Measurements from ENCODE around the gene NEK11. TPM values are rescaled to one million over a fixed set of nuclear protein-coding genes. Genes with fewer than 3 reads are reported as not detected.

The NEK11 gene
- total and polyA plus RNA-seq, 4 experiments from 2014 or later = 1.9 to 6.2 (median 4.5) TPM

DNA sequence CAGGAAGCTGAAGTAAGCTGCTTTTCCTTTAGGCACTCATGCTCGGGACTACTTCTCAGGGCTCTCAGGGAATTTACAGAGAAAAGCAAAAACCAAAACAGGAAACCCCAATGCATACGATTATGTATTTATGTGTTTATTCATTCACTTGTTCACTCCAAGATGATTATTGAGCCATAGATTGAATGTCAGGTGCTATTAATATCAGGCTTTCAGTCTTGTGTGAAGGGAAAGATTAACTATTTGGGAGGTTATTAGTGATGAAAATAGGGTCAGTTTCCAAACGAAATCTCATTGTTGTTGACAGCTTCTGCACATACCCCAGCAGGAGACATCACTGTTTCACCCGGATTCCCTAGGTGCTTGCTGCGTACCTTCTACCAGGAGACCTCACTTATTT, 135.8 kb downstream of the NEK11 start:
- H3K9me3 Mint-ChIP-seq = no peaks in the 10 kb centered on the region
- intact Hi-C loops (cut with micrococcal nuclease) = no loop called here
- Histone ChIP-seq H3K36me3 (ENCODE audit: insufficient read depth, low read length) (no peaks in the 10 kb centered on the region), H3K27me3 (ENCODE audit: insufficient read depth, low read length) (no peaks in the 10 kb centered on the region), H3K4me3 (ENCODE audit: low read length in 2 of 2) (no peak overlapping the region), H3K9me3 (ENCODE audit: control insufficient read depth in 1 of 2, low read length in 2 of 2) (no peaks in the 10 kb centered on the region), H3K27ac (ENCODE audit: low read depth, low read length) (no peak overlapping the region), H3K4me1 (ENCODE audit: insufficient read depth, low read length) (no peaks in the 10 kb centered on the region)
- no peaks in the 10 kb centered on the region for H3K36me3 Mint-ChIP-seq
- no peak overlapping the region for H3K4me3 Mint-ChIP-seq
- no peaks in the 10 kb centered on the region for H3K27me3 Mint-ChIP-seq
- no peak for DNase-seq
- H3K4me1 Mint-ChIP-seq = no peaks in the 10 kb centered on the region
- CTCF ChIA-PET (ENCODE audit: partially characterized antibody) = no interaction called here
- POLR2A ChIA-PET (ENCODE audit: partially characterized antibody) = no interaction called here
- peak overlapping the region in 1 of 7 donors; percentile 75 for H3K27ac Mint-ChIP-seq

DNA sequence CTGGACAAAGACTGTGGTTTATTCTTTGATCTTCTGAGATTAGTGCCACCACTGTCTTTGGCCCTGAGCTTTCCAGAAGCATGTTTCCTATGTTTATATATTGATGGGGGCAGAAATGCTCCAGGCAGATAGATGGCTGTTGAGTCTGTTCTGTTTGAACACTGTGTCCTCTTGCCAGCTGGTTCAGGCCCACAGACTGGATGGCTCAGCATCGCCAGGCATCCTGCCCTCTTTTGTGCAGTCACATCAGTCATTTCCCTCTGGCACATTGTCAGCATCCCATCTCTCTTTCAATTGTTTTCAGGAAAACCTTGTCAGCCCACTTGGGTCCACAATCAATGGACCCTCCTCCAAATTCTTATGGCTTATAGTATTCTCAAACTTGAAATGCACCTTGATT, 141.2 kb downstream of the NEK11 start:
- H3K27me3 Mint-ChIP-seq = no peaks in the 10 kb centered on the region
- no peak for DNase-seq
- Histone ChIP-seq H3K27me3 (ENCODE audit: insufficient read depth, low read length) (no peaks in the 10 kb centered on the region), H3K27ac (ENCODE audit: low read depth, low read length) (no peak overlapping the region), H3K4me3 (ENCODE audit: low read length in 2 of 2) (no peak overlapping the region), H3K36me3 (ENCODE audit: insufficient read depth, low read length) (no peaks in the 10 kb centered on the region), H3K9me3 (ENCODE audit: control insufficient read depth in 1 of 2, low read length in 2 of 2) (no peaks in the 10 kb centered on the region), H3K4me1 (ENCODE audit: insufficient read depth, low read length) (no peaks in the 10 kb centered on the region)
- H3K36me3 Mint-ChIP-seq = no peaks in the 10 kb centered on the region
- H3K4me3 Mint-ChIP-seq = no peak overlapping the region
- intact Hi-C loops (cut with micrococcal nuclease) = no loop called here
- H3K27ac Mint-ChIP-seq = no peak overlapping the region
- H3K4me1 Mint-ChIP-seq = no peaks in the 10 kb centered on the region
- no peaks in the 10 kb centered on the region for H3K9me3 Mint-ChIP-seq
- ChIA-PET POLR2A (ENCODE audit: partially characterized antibody) (no interaction called here), CTCF (ENCODE audit: partially characterized antibody) (no interaction called here)

DNA sequence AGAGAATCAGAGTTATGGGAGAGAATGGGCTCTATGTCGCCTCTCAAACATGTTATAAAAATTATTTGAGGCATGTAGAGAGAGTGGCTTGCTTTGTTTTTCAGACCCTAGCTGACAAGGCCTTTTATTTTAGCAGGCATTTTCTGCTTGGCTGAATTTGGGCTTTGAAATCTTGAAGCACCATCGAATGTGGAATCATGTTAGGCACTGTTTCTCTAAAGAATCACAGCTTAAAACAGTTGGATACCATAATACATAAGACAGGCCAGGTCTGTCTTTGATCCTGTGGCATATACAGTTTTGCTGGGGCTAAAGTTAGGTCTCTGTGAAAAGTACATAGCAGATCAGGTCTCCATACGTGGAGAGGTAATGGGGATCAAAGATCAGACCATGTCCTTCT, 142.7 kb downstream of the NEK11 start:
- Mint-ChIP-seq H3K27ac (no peak overlapping the region), H3K4me1 (peaks cover 0 to 4% (median under 1%) of the 10 kb centered on the region in 4 donors), H3K36me3 (no peaks in the 10 kb centered on the region), H3K4me3 (no peak overlapping the region), H3K27me3 (no peaks in the 10 kb centered on the region), H3K9me3 (no peaks in the 10 kb centered on the region)
- H3K27me3 ChIP-seq (ENCODE audit: insufficient read depth, low read length) = no peaks in the 10 kb centered on the region
- no peak overlapping the region for H3K27ac ChIP-seq (ENCODE audit: low read depth, low read length)
- ChIA-PET POLR2A (ENCODE audit: partially characterized antibody) (no interaction called here), CTCF (ENCODE audit: partially characterized antibody) (no interaction called here)
- intact Hi-C loops (cut with micrococcal nuclease) = no loop called here
- H3K4me3 ChIP-seq (ENCODE audit: low read length in 2 of 2) = no peak overlapping the region
- no peak for DNase-seq
- no peaks in the 10 kb centered on the region for H3K4me1 ChIP-seq (ENCODE audit: insufficient read depth, low read length)
- H3K36me3 ChIP-seq (ENCODE audit: insufficient read depth, low read length) = no peaks in the 10 kb centered on the region
- no peaks in the 10 kb centered on the region for H3K9me3 ChIP-seq (ENCODE audit: control insufficient read depth in 1 of 2, low read length in 2 of 2)

DNA sequence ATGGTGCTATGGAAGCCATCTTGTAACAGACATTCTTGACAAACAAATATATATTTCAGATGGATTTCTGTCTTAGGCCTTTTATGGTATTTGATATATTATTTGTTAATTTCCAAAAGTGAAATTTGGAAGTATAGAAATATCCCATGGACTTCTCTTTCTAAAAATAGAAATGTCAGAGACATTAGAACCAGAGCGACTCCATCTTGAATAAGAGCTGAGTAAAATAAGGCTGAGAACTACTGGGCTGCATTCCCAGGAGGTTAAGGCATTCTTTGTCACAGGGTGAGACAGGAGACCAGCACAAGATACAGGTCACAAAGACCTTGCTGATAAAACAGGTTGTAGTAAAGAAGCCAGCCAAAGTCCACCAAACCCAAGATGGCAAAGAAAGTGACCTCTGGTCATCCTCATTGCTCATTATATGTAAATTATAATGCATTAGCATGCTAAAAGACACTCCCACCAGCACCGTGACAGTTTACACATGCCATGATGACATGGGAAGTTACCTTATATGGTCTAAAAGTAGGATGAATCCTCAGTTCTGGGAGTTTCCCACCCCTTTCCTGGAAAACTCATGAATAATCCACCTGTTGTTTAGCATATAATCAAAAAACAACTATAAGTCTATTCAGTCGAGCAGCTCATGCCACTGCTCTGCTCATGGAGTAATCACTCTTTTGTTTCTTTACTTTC, 146.0 kb downstream of the NEK11 start:
- H3K27ac ChIP-seq (ENCODE audit: low read depth, low read length) = no peak overlapping the region
- no peaks in the 10 kb centered on the region for H3K9me3 ChIP-seq (ENCODE audit: control insufficient read depth in 1 of 2, low read length in 2 of 2)
- intact Hi-C loops (cut with micrococcal nuclease) = no loop called here
- Mint-ChIP-seq H3K4me3 (no peak overlapping the region), H3K36me3 (no peaks in the 10 kb centered on the region), H3K27ac (no peak overlapping the region), H3K27me3 (no peaks in the 10 kb centered on the region), H3K9me3 (no peaks in the 10 kb centered on the region), H3K4me1 (peaks cover 10 to 16% (median 11%) of the 10 kb centered on the region in 4 donors)
- no peak overlapping the region for H3K4me3 ChIP-seq (ENCODE audit: low read length in 2 of 2)
- ChIA-PET CTCF (ENCODE audit: partially characterized antibody) (no interaction called here), POLR2A (ENCODE audit: partially characterized antibody) (no interaction called here)
- H3K27me3 ChIP-seq (ENCODE audit: insufficient read depth, low read length) = no peaks in the 10 kb centered on the region
- H3K4me1 ChIP-seq (ENCODE audit: insufficient read depth, low read length) = peaks cover 11% of the 10 kb centered on the region
- H3K36me3 ChIP-seq (ENCODE audit: insufficient read depth, low read length) = no peaks in the 10 kb centered on the region
- no peak for DNase-seq

DNA sequence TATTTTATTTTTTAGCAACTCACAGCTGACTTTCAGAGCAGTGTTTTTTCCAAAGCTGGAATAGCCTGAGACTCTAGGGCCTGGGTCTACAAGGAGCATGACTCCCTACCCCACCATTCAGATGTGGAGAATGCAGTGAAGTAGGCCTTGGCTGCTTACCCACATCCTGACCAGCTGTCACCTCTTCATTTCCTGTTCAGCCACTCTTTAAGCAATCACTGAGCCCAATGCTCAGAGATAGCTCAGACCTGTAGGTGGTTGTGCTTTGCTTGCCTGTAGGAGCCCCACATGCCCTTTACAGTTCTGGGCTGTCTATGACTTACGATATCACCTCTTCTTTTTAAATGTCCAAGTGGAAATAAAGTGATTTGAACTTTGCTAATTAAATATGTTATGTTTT, 148.1 kb downstream of the NEK11 start:
- peak overlapping the region in 6 of 8 donors; percentile 8 to 52 (median 23) for H3K4me3 Mint-ChIP-seq

DNA sequence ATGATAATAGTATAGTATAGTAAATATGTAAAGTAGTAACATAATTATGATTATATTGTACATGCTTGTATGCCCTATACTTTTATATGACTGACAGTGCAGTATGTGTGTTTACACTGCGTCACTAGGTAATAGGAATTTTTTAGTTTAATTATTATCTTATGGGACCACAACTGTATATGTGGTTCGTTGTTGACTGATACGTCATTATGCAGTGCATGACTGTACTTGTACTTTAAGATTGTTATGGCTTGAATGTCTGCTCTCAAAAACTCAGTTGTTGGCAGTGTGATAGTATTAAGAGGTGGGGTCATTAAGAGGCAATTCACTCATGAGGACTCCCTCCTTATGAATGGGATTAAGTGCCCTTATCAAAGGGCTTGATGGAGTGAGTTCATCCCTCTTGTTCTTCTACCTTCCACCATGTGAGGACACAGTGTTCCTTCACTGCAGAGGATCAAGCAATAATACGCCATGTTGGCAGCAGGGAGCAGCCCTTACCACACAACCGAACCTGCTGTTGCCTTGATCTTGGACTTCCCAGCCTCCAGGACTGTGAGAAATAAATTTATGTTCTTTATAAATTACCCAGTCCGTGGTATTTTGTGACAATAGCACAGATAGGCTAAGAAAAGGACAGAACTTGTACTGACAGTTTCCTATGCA, 152.2 kb downstream of the NEK11 start:
- H3K4me1 Mint-ChIP-seq = peaks cover 8 to 16% (median 11%) of the 10 kb centered on the region in 4 donors
- peaks cover 4 to 21% of the 10 kb centered on the region in 2 donors for H3K36me3 Mint-ChIP-seq
- H3K36me3 ChIP-seq (ENCODE audit: insufficient read depth, low read length) = no peaks in the 10 kb centered on the region
- no peak overlapping the region for H3K4me3 Mint-ChIP-seq
- DNase-seq = no peak
- H3K4me3 ChIP-seq (ENCODE audit: low read length in 2 of 2) = no peak overlapping the region
- H3K9me3 Mint-ChIP-seq = peaks cover 0 to 13% (median 2%) of the 10 kb centered on the region in 8 donors
- no peak overlapping the region for H3K27ac Mint-ChIP-seq
- no peaks in the 10 kb centered on the region for H3K27me3 Mint-ChIP-seq
- no peaks in the 10 kb centered on the region for H3K9me3 ChIP-seq (ENCODE audit: control insufficient read depth in 1 of 2, low read length in 2 of 2)
- no peak overlapping the region for H3K27ac ChIP-seq (ENCODE audit: low read depth, low read length)
- H3K4me1 ChIP-seq (ENCODE audit: insufficient read depth, low read length) = peaks cover 11% of the 10 kb centered on the region
- no peaks in the 10 kb centered on the region for H3K27me3 ChIP-seq (ENCODE audit: insufficient read depth, low read length)
- intact Hi-C loops (cut with micrococcal nuclease) = no loop called here
- ChIA-PET POLR2A (ENCODE audit: partially characterized antibody) (interaction anchor here (0.6 kb wide), 1 partner anchor 199 kb away, joined by 3 read pairs; no protein-coding TSS in a partner anchor), CTCF (ENCODE audit: partially characterized antibody) (interaction anchor here (0.6 kb wide), 1 partner anchor 294 kb away, joined by 3 read pairs; no protein-coding TSS in a partner anchor)

More for the DNA sequence above, 148.1 kb downstream of the NEK11 start:
- H3K27ac Mint-ChIP-seq = peak overlapping the region in 6 of 7 donors; percentile 23 to 85 (median 64)
- DNase-seq = peak in 3 of 5 donors; percentile 3 to 15 (median 9)
- peaks cover 10 to 16% (median 11%) of the 10 kb centered on the region in 4 donors for H3K4me1 Mint-ChIP-seq
- peaks cover 11% of the 10 kb centered on the region for H3K4me1 ChIP-seq (ENCODE audit: insufficient read depth, low read length)
- no peak overlapping the region for H3K4me3 ChIP-seq (ENCODE audit: low read length in 2 of 2)
- H3K27me3 Mint-ChIP-seq = no peaks in the 10 kb centered on the region
- intact Hi-C loops (cut with micrococcal nuclease) = no loop called here
- H3K36me3 ChIP-seq (ENCODE audit: insufficient read depth, low read length) = no peaks in the 10 kb centered on the region
- ChIA-PET POLR2A (ENCODE audit: partially characterized antibody) (interaction anchor here (1.4 kb wide), 1 partner anchor 281 kb away, joined by 3 read pairs; the partner anchor contains the start of gene ATP2C1), CTCF (ENCODE audit: partially characterized antibody) (no interaction called here)
- peak overlapping the region; percentile 6 for H3K27ac ChIP-seq (ENCODE audit: low read depth, low read length)
- H3K27me3 ChIP-seq (ENCODE audit: insufficient read depth, low read length) = no peaks in the 10 kb centered on the region
- no peaks in the 10 kb centered on the region for H3K9me3 ChIP-seq (ENCODE audit: control insufficient read depth in 1 of 2, low read length in 2 of 2)
- H3K9me3 Mint-ChIP-seq = peaks cover 0 to 6% (median 0%) of the 10 kb centered on the region in 8 donors
- peaks cover 0 to 7% of the 10 kb centered on the region in 2 donors for H3K36me3 Mint-ChIP-seq

DNA sequence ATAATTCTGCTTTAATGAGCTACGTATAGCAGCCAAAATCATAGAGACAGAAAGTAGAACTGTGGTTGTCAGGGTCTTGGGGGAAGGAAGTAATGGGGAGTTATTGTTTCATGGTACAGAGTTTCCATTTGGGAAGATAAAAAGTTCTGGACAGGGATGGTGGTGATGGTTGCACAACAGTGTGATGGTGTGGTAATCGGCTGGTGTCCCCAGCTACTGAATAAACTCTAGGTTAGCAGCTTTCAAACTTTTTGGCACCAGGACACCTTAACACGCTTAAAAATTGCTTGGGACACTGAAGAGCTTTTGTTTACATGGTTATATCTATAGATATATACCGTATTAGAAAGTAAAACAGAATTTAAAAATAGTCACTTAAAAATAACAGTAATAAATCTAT, 166.0 kb downstream of the NEK11 start:
- H3K36me3 ChIP-seq (ENCODE audit: insufficient read depth, low read length) = no peaks in the 10 kb centered on the region
- no peak overlapping the region for H3K27ac ChIP-seq (ENCODE audit: low read depth, low read length)
- H3K27me3 ChIP-seq (ENCODE audit: insufficient read depth, low read length) = no peaks in the 10 kb centered on the region
- ChIA-PET POLR2A (ENCODE audit: partially characterized antibody) (no interaction called here), CTCF (ENCODE audit: partially characterized antibody) (no interaction called here)
- H3K27me3 Mint-ChIP-seq = no peaks in the 10 kb centered on the region
- no peaks in the 10 kb centered on the region for H3K9me3 ChIP-seq (ENCODE audit: control insufficient read depth in 1 of 2, low read length in 2 of 2)
- H3K36me3 Mint-ChIP-seq = peaks cover 0 to 24% of the 10 kb centered on the region in 2 donors
- intact Hi-C loops (cut with micrococcal nuclease) = no loop called here
- H3K4me3 Mint-ChIP-seq = no peak overlapping the region
- no peak for DNase-seq
- H3K9me3 Mint-ChIP-seq = peaks cover 0 to 7% (median under 1%) of the 10 kb centered on the region in 8 donors
- H3K4me3 ChIP-seq (ENCODE audit: low read length in 2 of 2) = no peak overlapping the region
- no peaks in the 10 kb centered on the region for H3K4me1 ChIP-seq (ENCODE audit: insufficient read depth, low read length)
- H3K4me1 Mint-ChIP-seq = no peaks in the 10 kb centered on the region
- no peak overlapping the region for H3K27ac Mint-ChIP-seq

All from CD4-positive, alpha-beta memory T cell (primary cell).